ENCODE measurements around the gene KRT75. TPM values are rescaled to one million over a fixed set of nuclear protein-coding genes. Genes with fewer than 3 reads are reported as not detected.

Gene KRT75
- total RNA-seq, 1 experiment from 2014 or later = not detected

GRCh38 chr12:52441320-52441911 is 7.2 kb upstream of the KRT75 start:
- Histone ChIP-seq H3K27me3 (ENCODE audit: insufficient read depth, low read depth) (no peaks in the 10 kb centered on the region), H3K36me3 (ENCODE audit: low read depth) (no peaks in the 10 kb centered on the region), H3K4me2 (peak overlapping the region; percentile 69), H3K4me3 (peak overlapping the region; percentile 17; the same call in 1 of the 2 replicates), H3K9me2 (ENCODE audit: insufficient read depth) (no peaks in the 10 kb centered on the region), H3K79me2 (ENCODE audit: low read depth) (no peaks in the 10 kb centered on the region), H4K20me1 (ENCODE audit: insufficient read depth) (no peaks in the 10 kb centered on the region), H3F3A (ENCODE audit: insufficient read depth, low read depth) (peaks cover 63% of the 10 kb centered on the region), H2AFZ (no peak overlapping the region), H3K4me1 (replicated peaks; ENCODE audit: insufficient read depth) (peaks cover 86% of the 10 kb centered on the region), H3K27ac (peak overlapping the region; percentile 97), H3K9me3 (ENCODE audit: insufficient read depth, low read depth) (no peaks in the 10 kb centered on the region)
- ChIA-PET POLR2A (ENCODE audit: unreplicated experiment) (interaction anchor here (0.5 to 0.7 kb wide), 4 partner anchors 242 to 432 kb away, joined by 3 to 10 read pairs (median 6); no protein-coding TSS in a partner anchor), CTCF (interaction anchor here (0.6 to 1.4 kb wide), 5 partner anchors 46 to 554 kb away, joined by 3 to 9 read pairs (median 3); no protein-coding TSS in a partner anchor)
- TF ChIP-seq EZH2 (IDR thresholded peaks at IDR 0.05; ENCODE audit: low read depth) = no peak
- no peak for TF ChIP-seq CTCF (conservative IDR thresholded peaks at IDR 0.05)
- BruUV-seq (replicated peaks) = no TSS peak
- DNase-seq = peak in 1 of 2 experiments; percentile 83
- intact Hi-C loops (cut with micrococcal nuclease; ENCODE audit: unreplicated experiment) = loop anchor here (1.0 to 5.0 kb wide), 3 partner anchors 44 to 294 kb away; no protein-coding TSS in a partner anchor

GRCh38 chr12:52440821-52441319 is 6.7 kb upstream of the KRT75 start:
- Histone ChIP-seq H3K4me3 (no peak overlapping the region), H3K9me3 (ENCODE audit: insufficient read depth, low read depth) (no peaks in the 10 kb centered on the region), H3K4me1 (replicated peaks; ENCODE audit: insufficient read depth) (peaks cover 92% of the 10 kb centered on the region), H3K79me2 (ENCODE audit: low read depth) (no peaks in the 10 kb centered on the region), H3K27ac (peak overlapping the region; percentile 97), H3K4me2 (peak overlapping the region; percentile 69), H2AFZ (no peak overlapping the region), H4K20me1 (ENCODE audit: insufficient read depth) (no peaks in the 10 kb centered on the region), H3F3A (ENCODE audit: insufficient read depth, low read depth) (peaks cover 69% of the 10 kb centered on the region), H3K9me2 (ENCODE audit: insufficient read depth) (no peaks in the 10 kb centered on the region), H3K27me3 (ENCODE audit: insufficient read depth, low read depth) (no peaks in the 10 kb centered on the region), H3K36me3 (ENCODE audit: low read depth) (no peaks in the 10 kb centered on the region)
- TF ChIP-seq CTCF (conservative IDR thresholded peaks at IDR 0.05) = no peak
- no peak for TF ChIP-seq EZH2 (IDR thresholded peaks at IDR 0.05; ENCODE audit: low read depth)
- DNase-seq = peak; percentile 46 to 89
- ChIA-PET POLR2A (ENCODE audit: unreplicated experiment) (interaction anchor here (0.5 to 0.7 kb wide), 3 partner anchors 292 to 433 kb away, joined by 3 to 7 read pairs (median 4); no protein-coding TSS in a partner anchor), CTCF (interaction anchor here (0.6 to 1.4 kb wide), 4 partner anchors 45 to 555 kb away, joined by 3 to 9 read pairs (median 4); no protein-coding TSS in a partner anchor)
- intact Hi-C loops (cut with micrococcal nuclease; ENCODE audit: unreplicated experiment) = loop anchor here (1.0 to 5.0 kb wide), 3 partner anchors 44 to 294 kb away; no protein-coding TSS in a partner anchor
- BruUV-seq (replicated peaks) = no TSS peak

GRCh38 chr12:52439845-52440244 is 5.7 kb upstream of the KRT75 start:
- intact Hi-C loops (cut with micrococcal nuclease; ENCODE audit: unreplicated experiment) = loop anchor here (5.0 kb wide), 2 partner anchors 43 to 293 kb away; no protein-coding TSS in a partner anchor
- CTCF ChIA-PET = interaction anchor here (1.4 kb wide), 1 partner anchor 44 kb away, joined by 5 read pairs; no protein-coding TSS in a partner anchor

More at GRCh38 chr12:52439845-52440244, 5.7 kb upstream of the KRT75 start:
- POLR2A ChIA-PET (ENCODE audit: unreplicated experiment) = interaction anchor here (0.5 to 0.6 kb wide), 3 partner anchors 69 to 506 kb away, joined by 4 to 10 read pairs (median 7); no protein-coding TSS in a partner anchor
- DNase-seq = peak in 1 of 2 experiments; percentile 58
- H3K4me3 ChIP-seq = no peak overlapping the region
- no peaks in the 10 kb centered on the region for H3K36me3 ChIP-seq (ENCODE audit: low read depth)
- no peaks in the 10 kb centered on the region for H4K20me1 ChIP-seq (ENCODE audit: insufficient read depth)
- peaks cover 76% of the 10 kb centered on the region for H3F3A ChIP-seq (ENCODE audit: insufficient read depth, low read depth)
- no peak for TF ChIP-seq EZH2 (IDR thresholded peaks at IDR 0.05; ENCODE audit: low read depth)
- no peak for TF ChIP-seq CTCF (conservative IDR thresholded peaks at IDR 0.05)
- H3K79me2 ChIP-seq (ENCODE audit: low read depth) = no peaks in the 10 kb centered on the region
- H3K4me2 ChIP-seq = peak overlapping the region; percentile 69
- H3K4me1 ChIP-seq (replicated peaks; ENCODE audit: insufficient read depth) = peaks cover 98% of the 10 kb centered on the region
- peak overlapping the region; percentile 97 for H3K27ac ChIP-seq
- no peaks in the 10 kb centered on the region for H3K9me3 ChIP-seq (ENCODE audit: insufficient read depth, low read depth)
- BruUV-seq (replicated peaks) = no TSS peak
- no peak overlapping the region for H2AFZ ChIP-seq
- no peaks in the 10 kb centered on the region for H3K9me2 ChIP-seq (ENCODE audit: insufficient read depth)
- H3K27me3 ChIP-seq (ENCODE audit: insufficient read depth, low read depth) = no peaks in the 10 kb centered on the region

Measured in PC-9 (cell line).